ENCODE measurements around the gene ERBB2. TPM values are rescaled to one million over a fixed set of nuclear protein-coding genes. Genes with fewer than 3 reads are reported as not detected.

Gene ERBB2
- total RNA-seq, result 100 to 1,000 TPM; 104 to 339 (median 247) TPM

DNA sequence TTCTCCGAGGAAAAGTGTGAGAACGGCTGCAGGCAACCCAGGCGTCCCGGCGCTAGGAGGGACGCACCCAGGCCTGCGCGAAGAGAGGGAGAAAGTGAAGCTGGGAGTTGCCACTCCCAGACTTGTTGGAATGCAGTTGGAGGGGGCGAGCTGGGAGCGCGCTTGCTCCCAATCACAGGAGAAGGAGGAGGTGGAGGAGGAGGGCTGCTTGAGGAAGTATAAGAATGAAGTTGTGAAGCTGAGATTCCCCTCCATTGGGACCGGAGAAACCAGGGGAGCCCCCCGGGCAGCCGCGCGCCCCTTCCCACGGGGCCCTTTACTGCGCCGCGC, at the start of gene ERBB2:
Gene ERBB2, plus strand, starts transcription at position 247 of the 330 bp plus-strand sequence. CDS start 175 bp downstream, outside the sequence.
- no peaks in the 10 kb centered on the region for H3K36me3 ChIP-seq
- H3K4me1 ChIP-seq, result peaks cover 0 to 43% (median 3%) of the 10 kb centered on the region in 4 donors
- peak within 1 kb of the TSS; percentile 65 to 96 (median 92) for H3K27ac ChIP-seq
- no peaks in the 10 kb centered on the region for H3K9me3 ChIP-seq
- H3K27me3 ChIP-seq, result no peaks in the 10 kb centered on the region
- peak within 1 kb of the TSS; percentile 40 to 88 (median 68) for H3K4me3 ChIP-seq
- peak; percentile 86 to 90 for TF ChIP-seq POLR2A (IDR thresholded peaks at IDR 0.05)
- TF ChIP-seq, protein P1, sequence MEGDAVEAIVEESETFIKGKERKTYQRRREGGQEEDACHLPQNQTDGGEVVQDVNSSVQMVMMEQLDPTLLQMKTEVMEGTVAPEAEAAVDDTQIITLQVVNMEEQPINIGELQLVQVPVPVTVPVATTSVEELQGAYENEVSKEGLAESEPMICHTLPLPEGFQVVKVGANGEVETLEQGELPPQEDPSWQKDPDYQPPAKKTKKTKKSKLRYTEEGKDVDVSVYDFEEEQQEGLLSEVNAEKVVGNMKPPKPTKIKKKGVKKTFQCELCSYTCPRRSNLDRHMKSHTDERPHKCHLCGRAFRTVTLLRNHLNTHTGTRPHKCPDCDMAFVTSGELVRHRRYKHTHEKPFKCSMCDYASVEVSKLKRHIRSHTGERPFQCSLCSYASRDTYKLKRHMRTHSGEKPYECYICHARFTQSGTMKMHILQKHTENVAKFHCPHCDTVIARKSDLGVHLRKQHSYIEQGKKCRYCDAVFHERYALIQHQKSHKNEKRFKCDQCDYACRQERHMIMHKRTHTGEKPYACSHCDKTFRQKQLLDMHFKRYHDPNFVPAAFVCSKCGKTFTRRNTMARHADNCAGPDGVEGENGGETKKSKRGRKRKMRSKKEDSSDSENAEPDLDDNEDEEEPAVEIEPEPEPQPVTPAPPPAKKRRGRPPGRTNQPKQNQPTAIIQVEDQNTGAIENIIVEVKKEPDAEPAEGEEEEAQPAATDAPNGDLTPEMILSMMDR (IDR thresholded peaks at IDR 0.05), result peak in 1 of 6 experiments; percentile 7
- peak in 2 of 3 donors; percentile 81 to 86 for DNase-seq

DNA sequence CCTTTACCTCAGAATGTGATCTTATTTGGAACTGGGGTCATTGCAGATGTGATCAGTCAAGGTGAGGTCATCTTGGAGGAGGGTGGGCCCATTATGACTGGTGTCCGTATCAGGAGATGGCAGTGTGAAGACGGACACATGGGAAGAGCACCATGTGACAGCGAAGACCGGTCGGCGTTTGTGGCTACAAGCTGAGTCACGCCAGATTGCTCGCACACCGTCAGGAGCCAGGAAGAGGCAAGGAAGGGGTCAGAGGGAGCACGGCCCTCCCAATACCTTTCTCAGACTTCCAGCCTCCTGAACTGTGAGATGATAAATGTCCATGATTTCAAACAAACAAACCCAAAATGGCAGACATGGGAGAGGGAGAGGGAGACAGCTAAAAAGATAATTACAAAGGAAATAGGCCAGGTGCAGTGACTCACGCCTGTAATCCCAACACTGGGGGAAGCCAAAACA, 49.7 kb upstream of the ERBB2 start:
- peaks cover 0 to 34% (median 10%) of the 10 kb centered on the region in 4 donors for H3K4me1 ChIP-seq
- DNase-seq, result no peak
- no peak overlapping the region for H3K4me3 ChIP-seq
- H3K36me3 ChIP-seq, result peaks cover 0 to 10% (median 0%) of the 10 kb centered on the region in 3 donors
- TF ChIP-seq, protein P1 (IDR thresholded peaks at IDR 0.05), result no peak
- TF ChIP-seq POLR2A (IDR thresholded peaks at IDR 0.05), result no peak
- H3K27me3 ChIP-seq, result no peaks in the 10 kb centered on the region
- H3K27ac ChIP-seq, result no peak overlapping the region
- no peaks in the 10 kb centered on the region for H3K9me3 ChIP-seq

DNA sequence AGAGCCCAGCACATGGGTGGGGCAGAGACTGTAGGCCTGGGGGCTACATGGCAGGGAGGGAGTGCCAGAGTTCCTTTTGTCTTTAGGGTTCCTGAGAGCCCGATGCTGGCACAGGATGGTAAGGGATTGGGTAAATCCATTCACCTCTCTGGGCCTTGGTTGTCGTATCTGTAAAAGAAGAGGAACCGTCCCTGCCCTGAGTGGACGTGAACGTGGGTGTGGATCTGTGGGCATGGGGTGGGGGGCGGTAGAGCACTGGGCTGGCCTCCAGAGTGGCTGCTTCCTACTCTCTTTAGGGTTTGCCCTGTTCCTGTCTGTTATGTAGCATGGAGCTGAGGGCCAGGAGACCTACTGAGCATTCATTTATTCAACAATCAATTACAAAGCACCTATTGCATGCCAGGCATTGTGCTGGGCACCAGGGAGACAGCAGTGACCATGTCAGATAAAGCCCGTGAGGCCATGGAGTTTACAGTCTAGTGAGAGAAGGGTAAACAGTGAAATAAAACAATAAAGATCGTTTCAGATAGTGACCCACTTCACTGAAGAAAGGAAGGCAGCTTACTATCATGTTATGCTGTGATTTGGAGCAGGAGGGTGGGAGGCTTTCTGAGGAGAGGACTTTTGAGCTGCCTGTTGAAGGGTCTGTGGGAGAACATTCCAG, 47.8 kb upstream of the ERBB2 start:
- H3K36me3 ChIP-seq, result peaks cover 0 to 28% (median 0%) of the 10 kb centered on the region in 3 donors
- H3K4me1 ChIP-seq, result peaks cover 0 to 34% (median 10%) of the 10 kb centered on the region in 4 donors
- no peak overlapping the region for H3K4me3 ChIP-seq
- TF ChIP-seq POLR2A (IDR thresholded peaks at IDR 0.05), result no peak
- TF ChIP-seq, protein P1 (IDR thresholded peaks at IDR 0.05), result peak in 1 of 6 experiments; percentile 2
- peak overlapping the region in 2 of 4 donors; percentile 36 to 81 for H3K27ac ChIP-seq
- no peaks in the 10 kb centered on the region for H3K9me3 ChIP-seq
- no peaks in the 10 kb centered on the region for H3K27me3 ChIP-seq
- no peak for DNase-seq

DNA sequence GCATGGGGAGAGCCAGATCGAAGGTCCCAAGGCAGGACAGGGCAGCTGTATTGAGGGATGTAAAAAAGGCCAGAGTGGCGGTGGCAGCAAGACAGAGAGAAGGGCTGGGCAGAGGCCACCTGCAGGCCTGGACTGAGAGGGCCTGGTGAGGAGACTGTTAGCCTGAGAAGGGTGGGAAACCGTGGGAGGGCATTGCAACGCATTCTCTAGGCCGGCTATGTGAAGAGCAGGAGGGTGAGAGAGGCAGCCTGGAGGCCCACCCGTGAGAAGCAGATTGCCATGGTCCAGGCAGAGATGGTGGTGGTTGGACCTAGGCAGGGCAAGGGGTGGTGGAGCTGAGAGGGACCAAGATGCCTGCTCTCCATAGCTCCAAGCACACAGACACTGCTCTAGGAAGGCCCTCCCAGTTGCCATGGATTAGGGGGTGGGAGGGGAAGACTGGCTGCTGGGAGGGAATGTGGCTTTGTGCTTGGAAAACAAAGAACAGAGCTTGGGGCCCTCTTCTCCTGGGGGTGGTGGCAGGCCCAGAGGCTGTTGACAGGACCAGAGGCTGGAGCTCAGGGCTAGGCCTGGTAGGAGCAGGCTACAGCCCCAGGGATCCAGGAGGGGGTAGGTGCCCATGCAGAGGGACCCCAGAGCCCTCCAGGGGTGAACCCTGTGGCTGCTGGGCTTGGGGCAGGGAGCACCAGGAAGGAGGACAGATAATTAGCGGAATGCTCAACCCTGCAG, 47.1 kb upstream of the ERBB2 start:
- Histone ChIP-seq H3K27ac (peak overlapping the region in 2 of 4 donors; percentile 36 to 81), H3K4me1 (peaks cover 0 to 34% (median 10%) of the 10 kb centered on the region in 4 donors), H3K9me3 (no peaks in the 10 kb centered on the region), H3K4me3 (no peak overlapping the region), H3K36me3 (peaks cover 0 to 35% (median 0%) of the 10 kb centered on the region in 3 donors), H3K27me3 (no peaks in the 10 kb centered on the region)
- peak in 1 of 3 donors; percentile 62 for DNase-seq
- TF ChIP-seq, protein P1 (IDR thresholded peaks at IDR 0.05), result peak in 2 of 6 experiments; percentile 12 to 27
- no peak for TF ChIP-seq POLR2A (IDR thresholded peaks at IDR 0.05)

DNA sequence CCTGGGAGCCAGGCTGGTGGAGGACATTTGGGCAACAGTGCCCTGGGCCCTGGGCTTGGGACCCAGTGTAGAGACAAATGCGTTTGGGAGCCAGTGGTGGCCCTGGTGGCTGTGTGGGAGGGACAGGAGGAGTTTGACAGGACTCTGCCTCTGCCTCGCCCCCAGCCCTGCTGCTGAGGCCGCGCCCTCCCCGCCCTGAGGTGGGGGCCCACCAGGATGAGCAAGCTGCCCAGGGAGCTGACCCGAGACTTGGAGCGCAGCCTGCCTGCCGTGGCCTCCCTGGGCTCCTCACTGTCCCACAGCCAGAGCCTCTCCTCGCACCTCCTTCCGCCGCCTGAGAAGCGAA, 46.6 kb upstream of the ERBB2 start:
- Histone ChIP-seq H3K27me3 (no peaks in the 10 kb centered on the region), H3K4me1 (peaks cover 0 to 34% (median 10%) of the 10 kb centered on the region in 4 donors), H3K36me3 (peaks cover 0 to 40% (median 0%) of the 10 kb centered on the region in 3 donors), H3K9me3 (no peaks in the 10 kb centered on the region), H3K4me3 (no peak overlapping the region), H3K27ac (peak overlapping the region in 1 of 4 donors; percentile 81)
- DNase-seq, result no peak
- TF ChIP-seq, protein P1 (IDR thresholded peaks at IDR 0.05), result no peak
- no peak for TF ChIP-seq POLR2A (IDR thresholded peaks at IDR 0.05)

Data from Peyer's patch (tissue), 4 donors.